ENCODE data around the gene IL21.
A peak's percentile ranks its signal among the peaks of the same experiment; 100 is the strongest.

- TF ChIP-seq CTCF (IDR thresholded peaks at IDR 0.05) (peak in 5 of 6 experiments; percentile 13 to 36 (median 27)), POLR2A (IDR thresholded peaks at IDR 0.05) (no peak)
These were observed 31.5 kb upstream of the IL21 start for GRCh38 chr4:122652379-122652778.

All from Peyer's patch (tissue), 4 donors.